COR-L47 (cell line): Measurements from ENCODE around the gene IL18R1.
"Not testable (repeated sequence)": the region's sequence is repeated elsewhere in the genome, so short reads cannot be mapped to it uniquely, and the experiment has no call there.

Experiments used
- DNase-seq: peaks from one replicate; lab custom pipeline; 2025; lab: John Stamatoyannopoulos, UW

IL18R1 gene

GRCh38 chr2:102355526-102356380, at the start of gene IL18R1:
TSS of gene IL18R1 (plus strand) at chr2:102355796. CDS start at chr2:102362661, 6,865 bp downstream.
- DNase-seq = no peak

GRCh38 chr2:102306125-102306524, 49.5 kb upstream of the IL18R1 start:
- no peak for DNase-seq

- DNase-seq = no peak
Measured at GRCh38 chr2:102310964-102311640, 44.5 kb upstream of the IL18R1 start, which contains the start of gene IL1RL1. TSS of gene IL1RL1 (plus strand) at chr2:102311563. CDS start at chr2:102338265, 26,702 bp downstream.

- DNase-seq = no peak
Measured at GRCh38 chr2:102313025-102313424, 42.6 kb upstream of the IL18R1 start.

GRCh38 chr2:102313471-102313870, 42.1 kb upstream of the IL18R1 start:
- DNase-seq = no peak

- no peak for DNase-seq
Measured at GRCh38 chr2:102313950-102314349, 41.6 kb upstream of the IL18R1 start.

GRCh38 chr2:102315921-102316320, 39.7 kb upstream of the IL18R1 start:
- no peak for DNase-seq

- no peak for DNase-seq
Measured at GRCh38 chr2:102317715-102318114, 37.9 kb upstream of the IL18R1 start.

- no peak for DNase-seq
Measured at GRCh38 chr2:102318437-102318836, 37.2 kb upstream of the IL18R1 start.

GRCh38 chr2:102321941-102322719, 33.5 kb upstream of the IL18R1 start:
- DNase-seq = no peak

- DNase-seq = not testable (repeated sequence)
Measured at GRCh38 chr2:102324914-102325313, 30.7 kb upstream of the IL18R1 start.

GRCh38 chr2:102331311-102331980, 24.1 kb upstream of the IL18R1 start:
- DNase-seq = no peak

GRCh38 chr2:102334486-102334885, 21.1 kb upstream of the IL18R1 start:
- DNase-seq = no peak

- DNase-seq = no peak
Measured at GRCh38 chr2:102335871-102336366, 19.7 kb upstream of the IL18R1 start.

- DNase-seq = no peak
Measured at GRCh38 chr2:102336502-102336945, 19.1 kb upstream of the IL18R1 start.

GRCh38 chr2:102337012-102337411, 18.6 kb upstream of the IL18R1 start:
- no peak for DNase-seq

- DNase-seq = no peak
Measured at GRCh38 chr2:102337481-102338386, 17.9 kb upstream of the IL18R1 start.

- DNase-seq = no peak
Measured at GRCh38 chr2:102340778-102341177, 14.8 kb upstream of the IL18R1 start.

- DNase-seq = no peak
Measured at GRCh38 chr2:102342888-102343287, 12.7 kb upstream of the IL18R1 start.

GRCh38 chr2:102344397-102344796, 11.2 kb upstream of the IL18R1 start:
- DNase-seq = no peak
